Uterus (tissue), 4 donors: ENCODE measurements around the gene MCL1. TPM values are rescaled to one million over a fixed set of nuclear protein-coding genes. Genes with fewer than 3 reads are reported as not detected.

Experiments used
- DNase-seq, 2 donors: peaks; one replicate each; pipeline ENCODE4 v3.0.0-alpha.2; 2019 to 2020
- H3K27ac ChIP-seq, 2 donors: fragments of 200-600 bp; sonication (generic); 1 replicate in 1 of 2; 2 replicates in 1 of 2; pipeline ENCODE4 v1.5.1; 2016 to 2018
- H3K27me3 ChIP-seq, 2 donors: fragments of 200-600 bp; sonication (generic); one replicate each; pipeline ENCODE4 v1.5.1; 2018 to 2019; ENCODE audit warnings: control low read depth in 1 of 2
- H3K36me3 ChIP-seq, 2 donors: fragments of 200-600 bp; sonication (generic); one replicate each; pipeline ENCODE4 v1.5.1; 2019; ENCODE audit warnings: control low read depth in 1 of 2
- H3K4me1 ChIP-seq, 2 donors: fragments of 200-600 bp; sonication (generic); one replicate each; pipeline ENCODE4 v1.5.1; 2018 to 2019; ENCODE audit warnings: control low read depth in 1 of 2
- H3K4me3 ChIP-seq, 2 donors: fragments of 200-600 bp; sonication (generic); 1 replicate in 1 of 2; 2 replicates in 1 of 2; pipeline ENCODE4 v1.5.1; 2018 to 2019; ENCODE audit warnings: mild to moderate bottlenecking in 1 of 2
- H3K9me3 ChIP-seq, 2 donors: fragments of 200-600 bp; sonication (generic); one replicate each; pipeline ENCODE4 v1.5.1; 2019; ENCODE audit warnings: control low read depth in 1 of 2
- POLR2A ChIP-seq, 2 donors: fragments of 450-650 bp; IDR thresholded peaks; one replicate each; pipeline ENCODE4 v1.6.1; 2016; ENCODE audit warnings: antibody characterized with exemption in 2 of 2, mild to moderate bottlenecking in 1 of 2, moderate library complexity in 1 of 2
- intact Hi-C: fragments of 100-400 bp; cut with DNase I; formaldehyde crosslinking; loops from one replicate; pipeline ENCODE4 v1.15.1; 2023; ENCODE audit warnings: low total_unique reads
- total RNA-seq, 4 donors: library from RNA; depleted of rRNA in 3 of 4; stranded (reverse); fragments of >200 nt in 3 of 4; gene quantifications; one replicate each; pipeline versions ENCODE4 v1.1.0 to v1.2.4, GENCODE V29; 2014 to 2023
- TF ChIP-seq, protein P1 (sequence below), 4 experiments: fragments of 200-600 bp in 2 of 4; fragments of 450-650 bp in 2 of 4; sonication (generic) in 2 of 4; IDR thresholded peaks; one replicate each; pipeline ENCODE4 v1.5.1; 2016 to 2019; ENCODE audit warnings: antibody characterized with exemption in 4 of 4, mild to moderate bottlenecking in 2 of 4, moderate library complexity in 1 of 4
- donor health status: DM: yes; HTN: yes; CAD: no.

The MCL1 gene
- total RNA-seq, 4 donors from 2014 or later, result 125 to 266 (median 207) TPM

DNA sequence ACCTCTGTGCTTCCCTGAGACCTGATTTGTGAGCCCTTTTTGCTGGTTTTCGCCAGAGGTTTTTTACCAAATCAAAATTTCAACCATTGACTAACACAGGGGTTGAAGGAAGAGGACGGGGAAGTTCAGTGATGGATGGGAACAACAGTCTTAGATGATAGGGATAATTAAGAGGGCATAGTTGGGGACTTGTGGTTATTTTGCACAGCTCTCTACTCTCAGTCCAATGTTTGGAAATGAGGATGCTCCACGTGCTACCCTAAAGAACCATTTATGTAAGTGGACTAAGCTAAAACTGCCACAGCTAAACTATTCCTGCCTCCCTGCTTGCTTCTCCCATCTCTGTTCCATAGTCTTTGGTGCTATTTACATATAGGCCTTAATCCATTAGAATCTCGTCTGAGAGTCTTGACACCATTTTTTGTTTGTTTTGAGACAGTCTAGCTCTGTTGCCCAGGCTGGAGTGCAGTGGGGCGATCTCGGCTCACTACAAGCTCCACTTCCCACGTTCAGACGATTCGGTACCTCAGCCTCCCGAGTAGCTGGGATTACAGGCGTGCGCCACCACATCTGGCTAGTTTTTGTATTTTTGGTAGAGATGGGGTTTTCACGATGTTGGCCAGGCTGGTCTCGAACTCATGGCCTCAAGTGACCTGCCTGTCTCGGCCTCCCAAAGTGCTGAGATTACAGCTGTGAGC, 684 bp upstream of the MCL1 start:
- Histone ChIP-seq H3K27ac (peak overlapping the region; percentile 99), H3K36me3 (no peaks in the 10 kb centered on the region), H3K4me3 (peak overlapping the region; percentile 35 to 38), H3K9me3 (no peaks in the 10 kb centered on the region), H3K27me3 (no peaks in the 10 kb centered on the region), H3K4me1 (peaks cover 0 to 5% of the 10 kb centered on the region in 2 donors)
- TF ChIP-seq, protein P1, sequence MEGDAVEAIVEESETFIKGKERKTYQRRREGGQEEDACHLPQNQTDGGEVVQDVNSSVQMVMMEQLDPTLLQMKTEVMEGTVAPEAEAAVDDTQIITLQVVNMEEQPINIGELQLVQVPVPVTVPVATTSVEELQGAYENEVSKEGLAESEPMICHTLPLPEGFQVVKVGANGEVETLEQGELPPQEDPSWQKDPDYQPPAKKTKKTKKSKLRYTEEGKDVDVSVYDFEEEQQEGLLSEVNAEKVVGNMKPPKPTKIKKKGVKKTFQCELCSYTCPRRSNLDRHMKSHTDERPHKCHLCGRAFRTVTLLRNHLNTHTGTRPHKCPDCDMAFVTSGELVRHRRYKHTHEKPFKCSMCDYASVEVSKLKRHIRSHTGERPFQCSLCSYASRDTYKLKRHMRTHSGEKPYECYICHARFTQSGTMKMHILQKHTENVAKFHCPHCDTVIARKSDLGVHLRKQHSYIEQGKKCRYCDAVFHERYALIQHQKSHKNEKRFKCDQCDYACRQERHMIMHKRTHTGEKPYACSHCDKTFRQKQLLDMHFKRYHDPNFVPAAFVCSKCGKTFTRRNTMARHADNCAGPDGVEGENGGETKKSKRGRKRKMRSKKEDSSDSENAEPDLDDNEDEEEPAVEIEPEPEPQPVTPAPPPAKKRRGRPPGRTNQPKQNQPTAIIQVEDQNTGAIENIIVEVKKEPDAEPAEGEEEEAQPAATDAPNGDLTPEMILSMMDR (IDR thresholded peaks at IDR 0.05), result peak in 1 of 4 experiments; percentile 3
- TF ChIP-seq POLR2A (IDR thresholded peaks at IDR 0.05), result no peak
- intact Hi-C loops, result no loop called here
- DNase-seq, result no peak

DNA sequence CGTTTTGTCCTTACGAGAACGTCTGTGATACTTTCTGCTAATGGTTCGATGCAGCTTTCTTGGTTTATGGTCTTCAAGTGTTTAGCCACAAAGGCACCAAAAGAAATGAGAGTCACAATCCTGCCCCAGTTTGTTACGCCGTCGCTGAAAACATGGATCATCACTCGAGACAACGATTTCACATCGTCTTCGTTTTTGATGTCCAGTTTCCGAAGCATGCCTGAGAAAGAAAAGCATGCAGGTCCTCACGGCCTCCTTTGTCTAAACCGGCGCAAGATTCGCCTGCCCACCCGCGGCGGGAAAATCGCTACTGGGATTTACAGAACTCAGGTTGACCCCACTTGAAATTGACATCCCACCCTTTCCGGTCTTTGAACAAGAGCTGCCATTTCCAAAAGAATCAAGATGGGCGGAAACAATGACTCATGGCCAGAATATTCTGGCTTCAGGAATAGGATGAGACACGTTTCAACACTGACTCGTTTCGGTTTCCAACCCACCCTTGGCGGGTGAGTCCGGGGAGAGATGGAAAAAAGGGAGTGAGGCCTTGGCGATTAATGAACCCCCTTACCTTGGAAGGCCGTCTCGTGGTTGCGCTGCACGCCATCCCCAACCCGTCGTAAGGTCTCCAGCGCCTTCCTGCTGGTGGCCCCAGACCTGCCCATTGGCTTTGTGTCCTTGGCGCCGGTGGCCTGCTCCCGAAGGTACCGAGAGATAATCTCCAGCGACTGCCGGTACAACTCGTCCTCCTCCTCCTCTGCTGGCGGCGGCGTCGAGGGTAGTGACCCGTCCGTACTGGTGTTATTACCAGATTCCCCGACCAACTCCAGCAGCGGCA, 919 bp downstream of the MCL1 start:
- Histone ChIP-seq H3K4me1 (peaks cover 7% of the 10 kb centered on the region in 2 donors), H3K4me3 (peak overlapping the region; percentile 61 to 99), H3K27ac (peak overlapping the region; percentile 99), H3K9me3 (no peaks in the 10 kb centered on the region), H3K36me3 (no peaks in the 10 kb centered on the region), H3K27me3 (no peaks in the 10 kb centered on the region)
- intact Hi-C loops, result no loop called here
- DNase-seq, result peak; percentile 66 to 82
- TF ChIP-seq, protein P1 (IDR thresholded peaks at IDR 0.05), result no peak
- peak; percentile 39 to 73 for TF ChIP-seq POLR2A (IDR thresholded peaks at IDR 0.05)

DNA sequence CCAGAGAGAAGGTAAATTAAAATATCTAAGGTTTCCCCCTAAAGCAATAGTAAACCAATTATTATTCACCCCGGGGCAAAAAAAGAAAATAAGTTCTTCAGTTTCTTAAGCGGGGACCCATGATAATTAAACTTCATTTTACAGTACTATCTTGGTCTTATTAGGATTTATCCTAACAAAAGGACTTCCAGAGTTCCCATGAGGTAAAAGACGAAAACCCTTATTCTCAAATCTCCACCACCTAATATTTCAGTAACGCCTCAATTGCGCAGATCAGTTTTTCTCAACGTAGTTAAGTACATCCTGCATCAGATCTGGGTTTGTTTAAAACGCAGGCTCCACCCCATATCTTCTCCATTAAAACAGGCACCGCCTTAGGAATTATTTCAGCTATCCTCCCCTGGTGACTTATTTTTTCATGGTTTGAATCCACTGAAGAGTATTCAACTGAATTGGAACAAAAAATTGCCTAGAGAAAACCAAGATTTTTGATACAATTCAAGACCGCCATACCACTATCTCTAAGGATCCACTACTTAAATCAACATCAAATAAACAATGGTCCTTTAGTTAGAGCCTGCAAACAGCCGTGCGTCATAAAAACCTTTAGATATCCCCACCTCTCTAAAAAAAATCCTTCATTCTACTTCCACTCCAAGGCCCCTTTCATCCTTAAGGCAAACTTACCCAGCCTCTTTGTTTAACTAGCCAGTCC, 1.7 kb downstream of the MCL1 start:
- peak overlapping the region; percentile 61 to 99 for H3K4me3 ChIP-seq
- H3K36me3 ChIP-seq, result no peaks in the 10 kb centered on the region
- H3K9me3 ChIP-seq, result no peaks in the 10 kb centered on the region
- intact Hi-C loops, result no loop called here
- peaks cover 7 to 14% of the 10 kb centered on the region in 2 donors for H3K4me1 ChIP-seq
- DNase-seq, result no peak
- peak overlapping the region; percentile 99 for H3K27ac ChIP-seq
- TF ChIP-seq, protein P1 (IDR thresholded peaks at IDR 0.05), result no peak
- peak in 1 of 2 donors; percentile 56 for TF ChIP-seq POLR2A (IDR thresholded peaks at IDR 0.05)
- no peaks in the 10 kb centered on the region for H3K27me3 ChIP-seq

DNA sequence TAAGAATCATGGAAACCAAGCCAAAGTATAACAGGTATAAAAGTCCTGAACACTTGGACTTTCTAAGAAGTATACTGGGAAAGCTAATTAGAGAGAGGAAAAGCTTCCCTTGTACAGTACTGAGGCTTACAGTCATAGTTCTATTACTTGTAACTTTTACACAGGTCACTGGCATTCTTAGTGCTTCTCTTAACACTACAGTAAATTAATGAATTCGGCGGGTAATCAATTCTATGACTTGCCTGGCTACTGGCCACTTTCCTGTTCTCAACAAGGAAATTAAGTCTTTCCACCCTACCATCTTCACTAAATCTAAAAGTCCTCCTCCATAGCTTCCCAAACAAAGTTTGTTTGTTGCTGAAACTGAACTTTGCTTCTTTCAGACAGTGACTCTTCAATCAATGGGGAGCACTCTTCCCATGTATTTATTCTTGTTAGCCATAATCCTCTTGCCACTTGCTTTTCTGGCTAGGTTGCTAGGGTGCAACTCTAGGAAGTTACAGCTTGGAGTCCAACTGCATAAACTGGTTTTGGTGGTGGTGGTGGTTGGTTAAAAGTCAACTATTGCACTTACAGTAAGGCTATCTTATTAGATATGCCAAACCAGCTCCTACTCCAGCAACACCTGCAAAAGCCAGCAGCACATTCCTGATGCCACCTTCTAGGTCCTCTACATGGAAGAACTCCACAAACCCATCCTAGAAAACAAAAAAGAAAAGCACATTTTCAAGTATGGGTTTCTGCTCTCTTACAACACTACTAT, 2.4 kb downstream of the MCL1 start:
- H3K4me1 ChIP-seq, result peaks cover 7 to 14% of the 10 kb centered on the region in 2 donors
- peak overlapping the region; percentile 61 to 99 for H3K4me3 ChIP-seq
- no peaks in the 10 kb centered on the region for H3K27me3 ChIP-seq
- TF ChIP-seq, protein P1 (IDR thresholded peaks at IDR 0.05), result no peak
- TF ChIP-seq POLR2A (IDR thresholded peaks at IDR 0.05), result no peak
- no peak for DNase-seq
- H3K9me3 ChIP-seq, result no peaks in the 10 kb centered on the region
- peak overlapping the region; percentile 99 for H3K27ac ChIP-seq
- no peaks in the 10 kb centered on the region for H3K36me3 ChIP-seq
- intact Hi-C loops, result no loop called here
